OCI-LY7 (cell line): ENCODE results near the gene ZIM2. TPM values are rescaled to one million over a fixed set of nuclear protein-coding genes. Genes with fewer than 3 reads are reported as not detected.
"Not testable (repeated sequence)": the region's sequence is repeated elsewhere in the genome, so short reads cannot be mapped to it uniquely, and the experiment has no call there.

Experiments
- BruUV-seq: library from RNA; stranded (reverse); fragments of 400-500 nt; replicated peaks from 2 replicates; lab custom pipeline; 2021; lab: Mats Ljungman, UMichigan
- CTCF ChIA-PET: fragments of 300-600 bp; sonication (Branson Sonifier 250); formaldehyde crosslinking; loops from one replicate; lab custom pipeline; 2022; ENCODE audit warnings: antibody characterized with exemption; ENCODE audit not compliant: unreplicated experiment; lab: Charles Lee
- POLR2A ChIA-PET: fragments of 300-600 bp; sonication (Branson Sonifier 250); formaldehyde crosslinking; loops from one replicate; lab custom pipeline; 2022; ENCODE audit warnings: antibody characterized with exemption; lab: Charles Lee
- DNase-seq: peaks from one replicate; pipeline ENCODE4 v3.0.0-alpha.2; 2015; ENCODE audit warnings: low spot score
- H2AFZ ChIP-seq: fragments of 200-600 bp; sonication (generic), shearing (Covaris generic); 2 replicates; pipeline ENCODE4 v1.6.1; 2014; ENCODE audit warnings: mild to moderate bottlenecking, antibody characterized with exemption, low read length, moderate library complexity
- H3K27ac ChIP-seq: fragments of 200-600 bp; sonication (generic); 2 replicates; pipeline ENCODE4 v1.5.1; 2014; ENCODE audit warnings: mixed run types, low read depth, mild to moderate bottlenecking, moderate library complexity, low read length, inconsistent platforms; ENCODE audit not compliant: poor library complexity, severe bottlenecking
- H3K36me3 ChIP-seq: fragments of 200-600 bp; sonication (generic); 2 replicates; pipeline ENCODE4 v1.6.1; 2014; ENCODE audit warnings: mild to moderate bottlenecking, antibody characterized with exemption, low read length, moderate library complexity, mixed read lengths; ENCODE audit not compliant: insufficient read depth
- H3K4me1 ChIP-seq: fragments of 200-600 bp; sonication (generic); 2 replicates; pipeline ENCODE4 v1.5.1; 2014; ENCODE audit warnings: mild to moderate bottlenecking, low read length; ENCODE audit not compliant: insufficient read depth, poor library complexity, severe bottlenecking
- H3K4me2 ChIP-seq: fragments of 200-600 bp; sonication (generic); 2 replicates; pipeline ENCODE4 v1.6.1; 2014; ENCODE audit warnings: mild to moderate bottlenecking, low read length
- H3K4me3 ChIP-seq: fragments of 200-600 bp; sonication (generic); 2 replicates; pipeline ENCODE4 v1.5.1; 2014; ENCODE audit warnings: mild to moderate bottlenecking, low read depth, low read length; ENCODE audit not compliant: poor library complexity, severe bottlenecking
- H3K79me2 ChIP-seq: fragments of 200-600 bp; sonication (generic); 2 replicates; pipeline ENCODE4 v1.6.1; 2016; ENCODE audit warnings: low read depth, mild to moderate bottlenecking, low read length, moderate library complexity, mixed read lengths; ENCODE audit not compliant: insufficient read depth
- H3K9me2 ChIP-seq: fragments of 200-600 bp; sonication (generic); 2 replicates; pipeline ENCODE4 v1.6.1; 2016; ENCODE audit warnings: mild to moderate bottlenecking, low read length, mixed read lengths; ENCODE audit not compliant: insufficient read depth
- H3K9me3 ChIP-seq: fragments of 200-600 bp; sonication (generic); 2 replicates; pipeline ENCODE4 v1.6.1; 2014; ENCODE audit warnings: mild to moderate bottlenecking, mixed run types, low read length, mixed read lengths
- H4K20me1 ChIP-seq: fragments of 200-600 bp; sonication (generic); 2 replicates; pipeline ENCODE4 v1.6.1; 2014; ENCODE audit warnings: mild to moderate bottlenecking, antibody characterized with exemption, low read length, moderate library complexity, mixed read lengths; ENCODE audit not compliant: insufficient read depth
- CTCF ChIP-seq: fragments of 200-600 bp; sonication (generic); conservative IDR thresholded peaks from 2 replicates; pipeline ENCODE4 v1.5.1; 2014; ENCODE audit warnings: mild to moderate bottlenecking, antibody characterized with exemption, low read length, moderate library complexity, mixed read lengths
- EZH2phosphoT487 ChIP-seq: fragments of 200-600 bp; sonication (generic); IDR thresholded peaks from 2 replicates; pipeline ENCODE4 v1.6.1; 2018; ENCODE audit warnings: low read depth, borderline replicate concordance, mild to moderate bottlenecking, mixed run types, antibody characterized with exemption, low read length, moderate library complexity, mixed read lengths
- intact Hi-C: fragments of 100-400 bp; cut with micrococcal nuclease; formaldehyde crosslinking; loops from one replicate; pipeline ENCODE4 v1.10.0; 2022; ENCODE audit not compliant: unreplicated experiment
- total RNA-seq, 2 experiments: library from RNA; depleted of rRNA in 1 of 2; stranded (reverse); fragments of >200 nt in 1 of 2; shearing (Covaris generic) in 1 of 2; gene quantifications; 2 replicates each; pipeline ENCODE4 v1.2.3, GENCODE V29; 2014 to 2022

The ZIM2 gene
- total RNA-seq, 2 experiments from 2014 or later: not detected

GRCh38 chr19:56864443-56865125 is 24.1 kb upstream of the ZIM2 start:
- intact Hi-C loops: no loop called here
- Histone ChIP-seq H3K9me2 (no peaks in the 10 kb centered on the region), H3K79me2 (no peaks in the 10 kb centered on the region), H3K4me2 (no peak overlapping the region), H4K20me1 (no peaks in the 10 kb centered on the region), H3K4me1 (no peaks in the 10 kb centered on the region), H3K36me3 (no peaks in the 10 kb centered on the region), H3K4me3 (no peak overlapping the region), H2AFZ (no peak overlapping the region), H3K27ac (no peak overlapping the region), H3K9me3 (no peaks in the 10 kb centered on the region)
- TF ChIP-seq EZH2phosphoT487 (no peak), CTCF (no peak)
- no peak for DNase-seq
- CTCF ChIA-PET: no interaction called here
- POLR2A ChIA-PET: no interaction called here
- no TSS peak for BruUV-seq

GRCh38 chr19:56862741-56863140 is 22.2 kb upstream of the ZIM2 start:
- no TSS peak for BruUV-seq
- intact Hi-C loops: no loop called here
- TF ChIP-seq CTCF (no peak), EZH2phosphoT487 (no peak)
- Histone ChIP-seq H3K4me1 (no peaks in the 10 kb centered on the region), H3K36me3 (no peaks in the 10 kb centered on the region), H3K9me3 (no peaks in the 10 kb centered on the region), H3K27ac (no peak overlapping the region), H3K79me2 (no peaks in the 10 kb centered on the region), H3K4me3 (no peak overlapping the region), H4K20me1 (no peaks in the 10 kb centered on the region), H2AFZ (no peak overlapping the region), H3K9me2 (no peaks in the 10 kb centered on the region), H3K4me2 (no peak overlapping the region)
- POLR2A ChIA-PET: no interaction called here
- CTCF ChIA-PET: no interaction called here
- DNase-seq: no peak

DNA sequence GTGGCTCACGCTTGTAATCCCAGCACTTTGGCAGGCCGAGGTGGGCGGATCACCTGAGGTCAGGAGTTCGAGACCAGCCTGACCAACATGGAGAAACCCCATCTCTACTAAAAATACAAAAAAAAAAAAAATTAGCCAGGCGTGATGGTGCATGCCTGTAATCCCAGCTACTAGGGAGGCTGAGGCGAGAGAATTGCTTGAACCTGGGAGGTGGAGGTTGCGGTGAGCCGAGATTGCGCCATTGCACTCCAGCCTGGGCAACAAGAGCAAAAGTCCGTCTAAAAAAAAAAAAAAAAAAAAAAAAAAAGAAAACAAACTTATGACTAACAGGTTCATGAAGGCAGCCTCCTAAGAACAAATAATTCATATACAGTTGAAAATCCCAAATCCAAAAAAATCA is 19.9 kb upstream of the ZIM2 start:
- H3K9me3 ChIP-seq, POLR2A ChIA-PET, H3K4me2 ChIP-seq, intact Hi-C loops, H2AFZ ChIP-seq, H3K79me2 ChIP-seq, H3K36me3 ChIP-seq, H3K4me3 ChIP-seq, H3K27ac ChIP-seq, CTCF ChIA-PET, H3K4me1 ChIP-seq, H3K9me2 ChIP-seq, DNase-seq, H4K20me1 ChIP-seq, BruUV-seq: not testable (repeated sequence)
